ENCODE results near the gene PLP1.

DNA sequence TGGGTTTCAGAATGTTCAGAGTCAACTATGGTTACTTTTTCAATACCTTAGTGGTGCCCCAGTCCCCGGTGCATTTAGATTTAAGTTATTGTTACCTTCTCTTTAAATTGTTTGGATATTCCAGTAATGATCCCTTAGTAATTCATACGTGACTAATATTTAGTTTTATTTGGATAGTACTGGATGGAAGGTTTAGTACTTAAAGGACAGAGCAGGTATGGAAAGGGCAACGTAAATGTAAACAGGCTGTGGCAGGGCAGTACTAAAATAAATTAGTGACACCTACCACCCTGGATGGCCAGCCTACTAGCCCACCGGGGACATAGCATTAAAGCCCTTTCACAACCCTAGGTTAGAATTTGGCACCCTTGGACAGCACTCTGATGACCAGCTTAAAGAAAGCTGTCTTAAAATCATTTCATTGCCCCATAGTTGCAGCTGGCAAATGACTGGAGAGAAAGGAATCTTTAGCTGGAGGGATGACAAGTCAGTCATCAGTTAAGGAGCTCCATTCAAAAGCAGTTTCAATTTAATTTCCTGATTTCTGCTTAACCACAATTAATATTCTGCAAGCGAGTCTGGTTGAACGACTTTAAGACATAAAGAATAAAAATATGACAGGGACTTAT, 16.4 kb downstream of the PLP1 start:
- TF ChIP-seq, protein P1, sequence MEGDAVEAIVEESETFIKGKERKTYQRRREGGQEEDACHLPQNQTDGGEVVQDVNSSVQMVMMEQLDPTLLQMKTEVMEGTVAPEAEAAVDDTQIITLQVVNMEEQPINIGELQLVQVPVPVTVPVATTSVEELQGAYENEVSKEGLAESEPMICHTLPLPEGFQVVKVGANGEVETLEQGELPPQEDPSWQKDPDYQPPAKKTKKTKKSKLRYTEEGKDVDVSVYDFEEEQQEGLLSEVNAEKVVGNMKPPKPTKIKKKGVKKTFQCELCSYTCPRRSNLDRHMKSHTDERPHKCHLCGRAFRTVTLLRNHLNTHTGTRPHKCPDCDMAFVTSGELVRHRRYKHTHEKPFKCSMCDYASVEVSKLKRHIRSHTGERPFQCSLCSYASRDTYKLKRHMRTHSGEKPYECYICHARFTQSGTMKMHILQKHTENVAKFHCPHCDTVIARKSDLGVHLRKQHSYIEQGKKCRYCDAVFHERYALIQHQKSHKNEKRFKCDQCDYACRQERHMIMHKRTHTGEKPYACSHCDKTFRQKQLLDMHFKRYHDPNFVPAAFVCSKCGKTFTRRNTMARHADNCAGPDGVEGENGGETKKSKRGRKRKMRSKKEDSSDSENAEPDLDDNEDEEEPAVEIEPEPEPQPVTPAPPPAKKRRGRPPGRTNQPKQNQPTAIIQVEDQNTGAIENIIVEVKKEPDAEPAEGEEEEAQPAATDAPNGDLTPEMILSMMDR (IDR thresholded peaks at IDR 0.05) = no peak
- no peak for TF ChIP-seq POLR2A (IDR thresholded peaks at IDR 0.05)
